Vein endothelial cell (primary cell): ENCODE measurements around the gene AFDN. TPM values are rescaled to one million over a fixed set of nuclear protein-coding genes. Genes with fewer than 3 reads are reported as not detected.

Experiments
- total RNA-seq: library from RNA; depleted of rRNA; stranded (reverse); fragments of >200 nt; gene quantifications from 2 replicates; pipeline ENCODE4 v1.2.3, GENCODE V29; 2012

The AFDN gene
- total RNA-seq, result 113 and 142 TPM in 2 replicates

GRCh38 chr6:167826896-167827582 lies at the start of gene AFDN:
TSS of gene AFDN (plus strand) at chr6:167826911. CDS start at chr6:167827133, 222 bp downstream.

GRCh38 chr6:167997642-167998041 lies 170.9 kb downstream of the AFDN start, which contains the start of gene KIF25:
TSS of gene KIF25 (plus strand) at chr6:167997671. CDS start at chr6:168029586, 31,915 bp downstream.

Other genes with a start within 250 kb of the AFDN start
- not detected in 2 replicates for gene KIF25, start 170.8 kb downstream of the AFDN start, total RNA-seq